ENCODE results near the gene IMPDH2.
A peak's percentile ranks its signal among the peaks of the same experiment; 100 is the strongest.
"Not testable (repeated sequence)": the region's sequence is repeated elsewhere in the genome, so short reads cannot be mapped to it uniquely, and the experiment has no call there.

Gene IMPDH2

DNA sequence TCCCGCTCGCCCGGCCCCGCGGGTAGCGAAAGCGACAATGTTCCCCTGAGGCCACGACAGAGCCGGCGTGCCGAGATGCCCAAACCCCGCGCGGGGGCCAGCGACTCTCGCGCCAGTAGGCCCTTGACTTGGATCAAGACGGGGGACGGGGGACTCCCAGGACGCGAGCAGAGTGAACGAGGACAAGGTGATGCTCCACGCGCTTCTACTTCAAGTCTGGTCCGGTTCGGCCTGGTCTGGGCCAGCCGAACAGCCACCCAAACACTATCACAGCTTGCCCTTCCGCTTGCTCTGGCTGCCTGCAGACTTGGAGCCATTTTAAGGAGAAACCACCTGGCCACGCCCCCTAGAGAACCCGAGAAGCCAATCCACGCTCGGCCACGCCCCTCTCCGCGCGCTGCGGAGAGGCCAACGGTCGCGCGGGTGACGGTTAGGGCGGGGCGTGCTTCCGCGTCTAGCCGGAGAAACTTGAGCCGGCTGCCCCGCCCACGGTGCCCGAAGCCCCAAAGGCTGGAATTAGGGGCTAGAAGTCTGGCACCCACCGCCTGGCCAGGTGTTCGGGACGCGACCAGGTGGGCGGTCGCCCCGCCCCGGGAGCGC, 7.9 kb downstream of the IMPDH2 start:
- peak; percentile 98 for DNase-seq

DNA sequence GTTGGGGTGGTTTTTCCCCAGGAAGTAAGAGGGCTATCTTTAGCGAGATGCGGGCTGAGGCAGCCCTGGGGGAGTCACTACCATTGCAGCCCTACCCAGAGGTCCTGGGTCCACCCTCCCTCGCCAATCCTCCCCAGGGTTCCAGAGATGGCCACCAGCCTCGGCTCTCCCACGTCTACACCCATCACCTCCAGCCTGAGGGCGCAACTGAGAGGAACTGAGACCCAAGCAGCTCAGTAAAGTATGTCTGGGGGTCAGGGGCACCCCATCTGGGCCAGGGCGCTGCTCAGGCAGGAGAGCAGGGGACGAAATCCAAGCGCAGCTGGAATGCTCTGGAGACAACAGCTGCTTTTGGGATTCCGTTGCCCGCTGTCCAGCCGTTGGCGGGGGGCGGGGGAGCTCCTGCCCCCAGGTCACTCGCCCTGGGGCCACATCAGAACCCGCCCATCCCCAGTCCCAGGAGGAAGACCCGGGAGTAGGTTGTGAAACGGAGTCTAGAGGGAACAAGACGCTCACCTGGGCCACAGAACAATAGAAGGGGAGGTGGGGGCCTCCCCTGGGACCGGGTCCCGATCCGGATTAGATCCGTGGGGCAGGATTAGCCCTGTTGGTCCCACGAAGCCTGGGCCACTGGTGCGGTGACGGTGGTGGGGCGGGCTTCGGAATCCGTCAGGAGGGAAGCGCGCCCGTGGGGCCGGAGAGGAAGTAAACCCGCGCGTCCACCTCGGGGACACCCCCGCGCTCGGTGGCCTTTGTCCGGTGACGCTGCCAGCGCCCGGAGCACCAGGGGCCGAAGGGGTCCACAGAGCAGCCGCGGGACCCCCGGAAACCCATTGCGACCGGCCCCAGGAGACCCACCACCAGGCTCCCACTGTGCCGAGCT, 8.6 kb downstream of the IMPDH2 start:
- DNase-seq: no peak

DNA sequence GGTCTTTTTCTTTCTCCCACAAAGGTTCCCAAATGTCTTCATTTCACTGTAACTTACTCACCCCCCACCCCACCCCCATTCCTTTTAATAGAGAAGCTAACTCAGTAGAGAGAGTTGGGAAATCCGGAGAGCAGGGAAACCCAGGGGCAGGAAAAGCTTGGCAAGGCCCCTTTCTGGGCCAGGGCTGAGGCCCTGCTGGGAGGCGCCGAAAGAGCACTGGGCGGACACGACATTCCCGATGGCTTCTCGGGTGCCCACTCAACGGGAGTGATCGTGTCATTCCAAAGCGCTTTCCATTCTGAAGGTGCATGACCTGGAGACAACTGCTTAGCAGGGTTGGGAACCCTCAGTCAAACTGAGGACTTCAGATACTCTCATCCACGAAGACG, 9.3 kb downstream of the IMPDH2 start:
- DNase-seq: no peak

DNA sequence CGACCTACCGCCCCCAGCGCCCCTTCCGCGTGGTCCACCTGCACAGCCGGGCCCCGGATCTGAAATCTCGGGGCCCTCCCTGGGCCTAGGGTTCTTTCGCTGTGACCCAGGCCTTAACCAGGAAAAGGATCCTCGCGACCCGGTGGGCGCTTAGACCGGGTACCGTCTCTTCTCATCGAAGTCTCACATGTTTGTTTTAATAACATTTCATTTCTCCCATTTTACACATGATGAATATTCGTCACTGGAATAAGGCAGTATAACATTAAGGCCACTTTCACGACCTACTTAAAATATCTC, 10.5 kb downstream of the IMPDH2 start:
- DNase-seq: peak; percentile 58

DNA sequence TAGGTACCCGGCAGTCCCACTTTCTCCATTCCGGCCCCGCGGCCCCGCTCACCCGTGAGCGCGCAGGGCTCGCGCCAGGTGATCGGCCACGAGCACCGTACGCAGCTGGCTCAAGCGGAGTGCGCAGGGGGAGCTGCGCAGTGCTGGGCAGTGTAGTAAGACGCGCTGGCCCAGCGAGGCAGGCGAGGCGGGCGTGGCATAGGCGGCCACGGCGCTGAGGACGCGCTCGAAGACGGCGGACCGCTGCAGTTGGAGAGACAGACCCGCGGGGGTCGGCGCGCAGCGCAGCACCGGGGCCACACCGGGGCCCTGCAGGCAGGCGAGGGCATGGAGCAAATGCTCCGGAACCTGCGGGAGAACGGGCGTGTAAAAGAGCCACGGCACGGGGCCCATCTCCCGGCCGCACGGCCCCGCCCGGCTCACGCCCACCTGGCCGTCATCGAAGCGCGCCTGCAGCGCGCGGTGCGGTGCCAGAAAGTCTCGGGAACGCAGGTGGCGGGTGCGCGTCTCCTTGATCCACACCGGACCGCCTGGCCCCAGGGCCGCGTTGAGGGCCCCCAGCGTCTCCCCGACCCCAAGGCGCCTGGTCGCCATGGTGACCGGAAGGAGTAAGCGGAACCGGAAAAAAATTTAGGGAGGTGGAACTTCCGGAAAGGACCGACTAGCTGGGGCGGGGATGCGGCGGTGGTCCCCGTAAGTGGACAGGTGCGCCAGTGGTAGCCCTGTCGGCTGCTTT, 11.1 kb downstream of the IMPDH2 start, which contains the start of gene DALRD3:
Gene DALRD3, minus strand, starts transcription at position 610 of the 736 bp plus-strand sequence. Its CDS starts 16 bp downstream, at position 594.
- peak; percentile 58 for DNase-seq

DNA sequence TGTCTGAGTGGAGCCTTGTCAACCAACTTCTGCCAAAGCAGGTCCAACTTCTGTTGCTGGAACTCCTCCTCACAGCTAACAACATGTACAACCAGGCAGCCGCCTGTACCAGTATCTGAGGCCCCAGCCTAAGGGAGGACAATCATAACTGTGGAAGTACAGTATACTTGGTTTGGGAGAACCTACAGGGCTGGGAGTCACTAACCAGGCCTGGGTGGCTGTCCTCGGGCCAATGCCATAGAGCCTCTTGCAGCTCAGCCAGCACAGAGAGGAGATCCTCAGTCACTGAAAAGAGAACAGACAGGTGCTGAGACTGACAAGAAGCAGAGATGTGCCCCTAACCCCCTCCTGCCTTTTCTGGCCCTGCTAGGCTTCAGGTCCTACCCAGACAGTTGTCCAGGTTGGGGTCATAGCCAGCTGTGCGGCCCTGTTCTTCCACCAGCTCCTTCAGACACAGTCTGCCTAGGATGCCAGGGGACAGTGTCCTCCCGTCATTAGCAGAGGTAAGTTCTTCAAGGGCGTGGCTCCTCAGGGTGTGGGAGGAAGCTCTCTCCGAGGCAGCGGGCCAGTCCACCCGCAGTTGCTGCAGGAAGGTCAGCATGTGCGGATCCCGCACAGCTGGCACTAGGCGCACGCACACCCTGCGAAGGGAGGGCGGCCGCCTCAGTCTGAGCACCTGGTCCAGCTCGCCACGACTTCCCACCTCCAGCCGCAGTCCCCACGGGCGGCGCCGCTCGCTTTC, 11.8 kb downstream of the IMPDH2 start:
- DNase-seq: no peak

DNA sequence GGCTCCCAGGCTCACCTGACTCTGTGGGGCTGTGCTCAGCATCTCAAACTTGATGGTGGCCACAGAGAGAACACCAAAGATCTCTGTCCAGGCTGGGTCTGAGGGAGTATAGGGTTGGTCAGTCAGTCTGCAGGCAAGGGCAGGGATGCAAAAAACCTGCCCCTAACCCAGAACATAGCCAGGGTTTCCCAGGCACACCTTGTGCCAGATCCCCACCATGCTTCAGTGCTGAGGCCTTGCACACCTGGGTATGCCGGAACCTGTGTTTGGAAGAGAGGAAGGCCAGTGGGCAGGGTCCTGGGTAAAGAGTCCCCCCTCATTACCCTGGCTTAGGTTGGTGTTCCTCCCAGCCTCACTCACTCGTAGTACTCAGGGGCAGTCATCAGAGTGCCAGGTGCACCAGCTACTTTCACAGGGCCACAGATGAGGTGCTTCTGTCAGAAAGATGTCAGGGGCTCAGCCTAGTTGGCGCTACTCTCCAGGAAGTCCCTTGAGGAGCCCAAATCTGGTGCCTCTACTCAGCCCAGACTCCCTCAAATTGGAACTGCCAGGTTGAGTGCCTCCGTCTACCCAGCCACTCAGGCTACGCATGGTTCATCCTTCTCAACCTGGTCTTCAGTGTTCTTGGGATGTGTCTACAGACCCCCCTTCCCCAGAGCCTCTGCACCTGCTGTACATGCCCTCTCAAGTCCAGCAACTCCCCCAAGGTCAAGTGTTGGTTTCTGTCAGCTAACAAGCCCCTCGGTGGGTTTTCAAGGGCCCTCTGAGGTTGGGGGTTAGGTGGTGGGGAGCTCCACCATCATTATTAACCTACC, 12.6 kb downstream of the IMPDH2 start:
- DNase-seq: no peak

DNA sequence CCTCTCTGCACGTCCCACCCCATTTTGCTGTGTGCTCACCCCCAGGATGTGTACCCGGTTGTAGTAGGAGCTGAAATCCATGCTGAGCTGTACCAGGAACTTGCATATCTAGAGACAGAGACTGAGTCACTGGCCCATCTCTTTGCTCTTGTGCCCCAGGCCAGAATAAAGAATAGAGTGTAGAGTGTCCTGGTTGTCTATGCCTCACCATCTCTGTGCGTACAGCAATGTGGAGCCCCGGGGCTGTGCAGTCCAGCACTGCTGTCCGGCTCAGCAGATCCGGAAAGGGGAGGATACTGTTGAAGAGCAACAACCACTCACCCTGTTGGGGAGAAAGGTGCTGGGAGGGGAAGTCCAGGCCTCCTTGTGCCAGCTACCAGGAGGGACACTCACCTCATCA, 13.4 kb downstream of the IMPDH2 start:
- no peak for DNase-seq

DNA sequence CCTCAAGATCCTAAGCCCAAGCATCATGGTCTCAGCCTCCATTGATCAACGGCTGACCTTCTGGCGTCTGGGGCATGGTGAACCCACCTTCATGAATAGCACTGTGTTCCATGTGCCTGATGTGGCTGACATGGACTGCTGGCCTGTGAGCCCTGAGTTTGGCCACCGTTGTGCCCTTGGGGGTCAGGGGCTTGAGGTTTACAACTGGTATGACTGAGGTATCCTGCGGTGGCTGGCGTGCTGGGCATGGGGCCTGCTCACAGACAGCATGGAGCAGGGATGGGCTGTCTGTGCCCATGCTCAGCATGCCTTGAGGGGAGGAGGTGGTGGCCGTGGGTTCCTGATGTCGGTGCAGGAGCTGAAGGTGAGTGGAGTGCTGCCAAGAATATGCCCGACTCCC, 14.1 kb downstream of the IMPDH2 start:
- no peak for DNase-seq

DNA sequence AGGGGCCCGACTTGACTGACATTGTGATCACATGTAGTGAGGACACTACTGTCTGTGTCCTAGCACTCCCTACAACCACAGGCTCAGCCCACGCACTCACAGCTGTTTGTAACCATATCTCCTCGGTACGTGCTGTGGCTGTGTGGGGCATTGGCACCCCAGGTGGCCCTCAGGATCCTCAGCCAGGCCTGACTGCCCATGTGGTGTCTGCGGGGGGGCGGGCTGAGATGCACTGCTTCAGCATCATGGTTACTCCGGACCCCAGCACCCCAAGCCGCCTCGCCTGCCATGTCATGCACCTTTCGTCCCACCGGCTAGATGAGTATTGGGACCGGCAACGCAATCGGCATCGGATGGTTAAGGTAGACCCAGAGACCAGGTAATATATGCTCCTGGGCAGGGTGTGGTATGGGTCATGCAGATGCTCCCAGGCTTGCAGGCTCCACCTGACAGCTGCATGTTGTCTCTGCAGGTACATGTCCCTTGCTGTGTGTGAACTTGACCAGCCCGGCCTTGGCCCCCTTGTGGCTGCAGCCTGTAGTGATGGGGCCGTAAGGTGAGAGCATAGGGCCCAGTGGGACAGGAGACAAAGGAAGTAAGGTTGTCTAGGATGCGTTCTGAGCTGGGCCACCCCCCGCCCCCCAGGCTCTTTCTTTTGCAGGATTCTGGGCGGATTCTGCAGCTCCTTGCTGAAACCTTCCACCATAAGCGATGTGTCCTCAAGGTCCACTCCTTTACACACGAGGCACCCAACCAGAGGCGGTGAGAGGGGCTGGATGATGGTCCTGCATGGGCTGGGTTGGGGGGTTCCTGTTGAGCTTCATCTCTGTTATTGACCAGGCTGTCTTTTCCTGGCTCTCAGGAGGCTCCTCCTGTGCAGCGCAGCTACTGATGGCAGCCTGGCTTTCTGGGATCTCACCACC, 15.2 kb downstream of the IMPDH2 start:
- no peak for DNase-seq

DNA sequence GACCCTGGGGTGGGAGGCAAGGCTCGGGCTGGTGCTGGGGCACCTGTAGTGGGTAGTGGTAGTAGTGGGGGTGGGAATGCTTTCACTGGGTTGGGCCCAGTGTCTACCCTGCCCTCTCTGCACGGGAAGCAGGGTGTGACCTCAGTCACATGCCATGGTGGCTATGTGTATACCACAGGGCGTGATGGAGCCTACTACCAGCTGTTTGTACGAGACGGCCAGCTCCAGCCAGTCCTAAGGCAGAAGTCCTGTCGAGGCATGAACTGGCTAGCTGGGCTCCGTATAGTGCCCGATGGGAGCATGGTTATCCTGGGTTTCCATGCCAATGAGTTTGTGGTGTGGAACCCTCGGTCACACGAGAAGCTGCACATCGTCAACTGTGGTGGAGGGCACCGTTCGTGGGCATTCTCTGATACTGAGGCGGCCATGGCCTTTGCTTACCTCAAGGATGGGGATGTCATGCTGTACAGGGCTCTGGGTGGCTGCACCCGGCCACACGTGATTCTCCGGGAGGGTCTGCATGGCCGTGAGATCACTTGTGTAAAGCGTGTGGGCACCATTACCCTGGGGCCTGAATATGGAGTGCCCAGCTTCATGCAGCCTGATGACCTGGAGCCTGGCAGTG, 16.0 kb downstream of the IMPDH2 start:
- DNase-seq: no peak

DNA sequence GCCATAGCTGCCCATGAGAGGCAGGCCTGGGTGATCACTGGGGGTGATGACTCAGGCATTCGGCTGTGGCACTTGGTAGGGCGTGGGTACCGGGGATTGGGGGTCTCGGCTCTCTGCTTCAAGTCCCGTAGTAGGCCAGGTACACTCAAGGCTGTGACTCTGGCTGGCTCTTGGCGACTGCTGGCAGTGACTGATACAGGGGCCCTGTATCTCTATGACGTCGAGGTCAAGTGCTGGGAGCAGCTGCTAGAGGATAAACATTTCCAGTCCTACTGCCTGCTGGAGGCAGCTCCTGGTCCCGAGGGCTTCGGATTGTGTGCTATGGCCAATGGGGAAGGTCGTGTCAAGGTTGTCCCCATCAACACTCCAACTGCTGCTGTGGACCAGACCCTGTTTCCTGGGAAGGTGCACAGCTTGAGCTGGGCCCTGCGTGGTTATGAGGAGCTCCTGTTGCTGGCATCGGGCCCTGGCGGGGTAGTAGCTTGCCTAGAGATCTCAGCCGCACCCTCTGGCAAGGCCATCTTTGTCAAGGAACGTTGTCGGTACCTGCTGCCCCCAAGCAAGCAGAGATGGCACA, 16.7 kb downstream of the IMPDH2 start:
- DNase-seq: no peak

DNA sequence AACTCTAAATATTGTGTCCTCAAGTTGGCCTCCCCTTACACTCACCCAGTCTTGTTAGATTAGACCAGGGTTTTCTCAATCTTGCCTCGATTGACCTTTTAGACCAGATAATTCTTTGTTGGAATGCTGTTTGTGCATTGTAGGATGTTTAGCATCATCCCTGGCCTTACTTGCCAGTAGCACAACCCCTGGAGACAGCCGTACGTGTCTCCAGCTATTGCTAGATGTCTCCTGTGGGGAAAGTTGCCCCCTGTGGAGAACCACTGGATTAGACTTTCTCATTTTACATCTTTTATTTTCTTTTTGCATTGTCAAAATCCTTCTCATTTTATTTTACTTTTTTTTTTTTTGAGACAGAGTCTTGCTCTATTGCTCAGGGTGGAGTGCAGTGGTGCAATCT, 19.8 kb downstream of the IMPDH2 start:
- DNase-seq: no peak

DNA sequence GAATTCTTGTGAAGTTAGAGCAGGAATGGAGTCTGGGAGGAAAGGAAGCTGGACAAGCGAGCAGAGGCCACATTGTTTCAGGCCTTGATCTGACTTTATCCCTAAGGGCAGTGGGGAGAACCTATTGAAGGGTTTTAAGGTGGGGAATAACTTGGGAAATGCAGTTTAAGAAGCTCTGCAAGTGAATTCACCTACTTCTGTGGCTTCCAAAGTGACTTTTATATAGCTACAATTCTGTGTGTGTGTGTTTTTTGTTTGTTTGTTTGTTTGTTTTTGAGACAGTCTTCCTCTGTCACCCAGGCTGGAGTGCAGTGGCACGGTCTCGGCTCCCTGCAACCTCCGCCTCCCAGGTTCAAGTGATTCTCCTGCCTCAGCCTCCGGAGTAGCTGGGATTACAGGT, 20.6 kb downstream of the IMPDH2 start:
- DNase-seq: not testable (repeated sequence)

DNA sequence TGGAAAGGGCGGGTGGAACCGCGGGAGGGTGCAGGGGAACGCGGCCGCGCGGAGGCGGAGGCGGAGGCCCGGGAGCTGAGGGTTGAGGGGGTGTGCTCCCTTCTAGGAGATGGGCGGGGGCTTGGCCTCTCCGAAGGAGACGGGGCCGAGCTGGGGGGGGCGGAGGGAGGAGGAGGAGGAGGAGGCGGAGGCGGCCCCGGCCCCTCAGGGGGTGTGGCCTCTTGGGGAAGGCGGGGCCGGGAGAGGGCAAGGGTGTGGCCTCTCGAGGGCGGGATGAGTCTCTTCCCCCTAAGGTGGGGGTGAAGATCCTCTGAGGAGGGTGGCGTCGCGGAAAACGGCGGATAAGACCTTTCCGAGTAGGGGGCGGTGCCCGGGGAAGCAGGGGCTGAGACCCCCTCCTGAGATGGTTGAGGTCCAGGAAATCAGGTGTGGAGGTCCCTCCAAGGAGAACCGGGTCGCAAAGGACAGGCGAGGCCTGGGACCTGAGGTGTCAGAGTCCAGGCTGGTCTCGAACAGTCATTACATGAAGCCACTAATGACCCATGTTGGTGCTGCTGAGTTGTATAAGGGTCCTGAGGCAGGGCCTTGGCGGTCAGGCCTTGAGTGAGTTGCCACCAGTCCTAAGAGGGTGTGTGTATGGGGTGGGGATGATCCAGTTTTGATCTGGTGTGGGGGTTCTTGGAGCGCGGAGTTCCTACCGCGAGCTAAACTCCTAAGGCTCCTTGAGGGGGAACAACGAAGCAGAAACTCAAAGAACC, 21.2 kb downstream of the IMPDH2 start:
- DNase-seq: peak; percentile 37

DNA sequence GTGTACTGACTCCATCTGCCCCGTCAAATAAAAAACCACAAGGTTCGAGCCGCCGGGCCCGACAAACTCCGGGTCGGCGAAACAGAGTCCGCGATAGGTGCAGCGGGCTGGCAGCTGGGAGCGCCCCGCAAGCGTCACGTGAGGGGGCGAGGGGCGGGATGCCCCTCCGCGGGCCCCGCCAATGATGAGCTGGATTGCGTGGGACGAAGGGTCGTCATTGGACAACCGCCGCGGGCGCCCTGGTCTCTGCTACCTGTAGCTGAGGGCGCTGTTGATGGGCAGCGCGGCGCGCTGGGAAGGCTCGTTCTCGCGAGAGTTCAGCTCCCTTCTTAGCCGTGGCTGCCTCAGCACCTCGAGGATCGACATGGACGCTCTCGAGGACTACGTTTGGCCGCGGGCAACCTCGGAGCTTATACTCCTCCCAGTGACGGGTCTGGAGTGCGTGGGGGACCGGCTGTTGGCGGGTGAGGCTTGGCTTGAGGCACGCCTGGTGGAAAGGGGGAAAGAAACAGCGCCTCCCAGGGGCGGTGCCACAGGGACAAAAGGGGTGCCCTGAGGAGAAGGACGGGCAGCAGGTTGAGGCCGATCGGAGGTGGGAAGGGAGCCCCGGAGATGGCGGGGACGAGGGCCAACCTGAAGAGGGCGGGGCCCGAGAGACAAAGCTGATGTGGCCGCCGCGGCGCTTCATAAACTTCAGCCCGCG, 22.0 kb downstream of the IMPDH2 start, which contains the start of gene WDR6:
Gene WDR6, plus strand, starts transcription at position 324 of the 703 bp plus-strand sequence. Its CDS starts 41 bp downstream, at position 365.
- DNase-seq: peak; percentile 96

DNA sequence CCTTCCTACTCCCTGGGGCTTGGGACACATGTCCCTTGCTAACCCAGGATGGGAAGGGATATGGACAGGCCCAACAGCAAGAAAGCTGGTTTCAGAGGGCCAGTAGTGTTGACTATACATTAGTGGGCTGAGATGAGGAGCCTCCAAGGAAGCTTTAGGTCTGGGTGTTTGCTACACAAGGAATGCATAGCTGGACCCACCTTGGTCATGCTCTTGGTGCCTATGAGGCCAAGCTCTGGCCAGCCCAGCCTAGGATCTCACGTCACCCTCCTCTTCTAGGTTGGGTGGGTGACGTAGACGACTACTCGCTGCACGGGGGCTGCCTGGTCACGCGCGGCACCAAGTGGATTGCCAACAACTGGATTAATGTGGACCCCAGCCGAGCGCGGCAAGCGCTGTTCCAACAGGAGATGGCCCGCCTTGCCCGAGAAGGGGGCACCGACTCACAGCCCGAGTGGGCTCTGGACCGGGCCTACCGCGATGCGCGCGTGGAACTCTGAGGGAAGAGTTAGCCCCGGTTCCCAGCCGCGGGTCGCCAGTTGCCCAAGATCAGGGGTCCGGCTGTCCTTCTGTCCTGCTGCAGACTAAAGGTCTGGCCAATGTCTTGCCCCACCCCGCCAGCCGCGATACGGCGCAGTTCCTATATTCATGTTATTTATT, 22.7 kb downstream of the IMPDH2 start:
- no peak for DNase-seq

DNA sequence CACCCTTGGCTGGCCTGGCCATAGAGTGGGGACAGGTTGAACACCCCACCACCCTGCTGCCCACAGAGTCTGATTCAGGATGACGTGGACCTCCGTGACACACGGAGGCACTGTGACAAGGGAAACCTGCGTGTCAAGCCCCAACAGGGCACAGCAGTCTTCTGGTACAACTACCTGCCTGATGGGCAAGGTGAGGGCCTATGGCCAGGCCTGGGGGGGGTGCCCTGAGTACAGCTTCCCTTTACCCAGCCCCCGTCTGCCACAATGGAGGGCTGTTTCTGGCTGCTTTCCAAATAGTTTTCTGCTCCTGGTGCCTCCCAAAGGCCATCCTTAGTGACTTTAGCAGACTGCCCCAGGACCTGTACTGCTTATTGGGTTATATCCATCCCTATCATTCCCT, 23.2 kb downstream of the IMPDH2 start:
- DNase-seq: no peak

Data from KG1 (cell line).